ENCODE measurements around the gene CD8B.

CD8B gene

GRCh38 chr2:86775338-86775737 is 86.3 kb downstream of the CD8B start:
- in situ Hi-C loops (cut with HindIII; ENCODE audit: low sequenced_read_pairs) = no loop called here

DNA sequence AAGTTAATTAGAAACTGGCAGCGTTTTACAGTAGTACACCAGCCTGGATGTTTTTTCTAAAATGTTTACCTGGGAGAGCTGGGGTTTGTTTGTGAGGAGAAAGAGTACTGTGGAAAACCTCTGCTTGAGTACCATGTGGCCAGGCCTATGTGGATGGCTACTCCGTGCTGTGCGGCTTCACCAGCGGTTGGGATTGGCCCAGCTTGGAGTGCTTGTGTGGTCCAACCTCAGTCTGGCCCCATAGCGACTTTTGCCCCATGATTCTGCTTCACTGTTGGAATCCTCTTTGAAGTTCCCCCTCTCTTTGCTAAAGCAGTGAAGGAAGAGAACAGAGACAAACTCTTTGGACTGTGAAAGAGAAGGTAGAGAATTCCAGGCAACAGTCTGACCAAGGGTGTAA is 86.8 kb downstream of the CD8B start:
- in situ Hi-C loops (cut with HindIII; ENCODE audit: low sequenced_read_pairs) = no loop called here

DNA sequence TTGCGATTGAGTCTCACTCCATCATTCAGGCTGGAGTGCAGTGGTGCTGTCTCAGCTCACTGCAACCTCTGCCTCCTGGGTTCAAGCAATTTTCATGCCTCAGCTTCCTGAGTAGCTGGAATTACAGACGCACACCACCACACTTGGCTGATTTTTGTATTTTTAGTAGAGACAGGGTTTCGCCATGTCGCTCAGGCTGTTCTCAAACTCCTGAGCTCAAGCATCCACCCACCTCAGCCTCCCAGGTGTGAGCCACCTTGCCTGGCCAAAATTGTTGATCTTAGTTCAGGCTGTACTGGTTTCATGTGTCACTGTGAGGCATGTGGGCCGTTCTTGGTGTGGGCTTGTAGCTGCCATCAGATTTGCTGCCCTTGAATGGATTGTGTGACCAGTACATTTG is 89.1 kb downstream of the CD8B start:
- in situ Hi-C loops (cut with HindIII; ENCODE audit: low sequenced_read_pairs) = no loop called here

GRCh38 chr2:86770816-86771301 is 90.8 kb downstream of the CD8B start:
- in situ Hi-C loops (cut with HindIII; ENCODE audit: low sequenced_read_pairs) = no loop called here

DNA sequence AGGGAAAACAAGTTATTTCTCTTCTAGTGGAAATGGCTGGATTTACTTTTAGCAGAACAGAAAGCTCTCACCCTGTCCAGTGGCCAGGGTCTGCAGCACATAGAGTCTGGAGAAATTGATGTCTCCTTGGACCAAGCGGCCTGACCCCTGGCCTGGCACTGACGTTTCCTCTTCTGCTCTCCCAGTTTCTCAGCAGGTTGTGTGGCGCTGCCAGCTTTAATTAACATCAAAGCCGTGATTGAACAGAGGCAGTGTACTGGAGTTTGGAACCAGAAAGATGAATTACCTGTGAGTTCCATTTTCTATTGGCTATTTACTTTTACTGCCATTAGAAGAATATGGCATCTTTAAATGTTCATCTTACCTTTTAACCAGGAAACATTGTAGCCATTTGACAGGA is 91.8 kb downstream of the CD8B start:
- in situ Hi-C loops (cut with HindIII; ENCODE audit: low sequenced_read_pairs) = loop anchor here (10.0 kb wide), 1 partner anchor 155 kb away; no protein-coding TSS in a partner anchor

DNA sequence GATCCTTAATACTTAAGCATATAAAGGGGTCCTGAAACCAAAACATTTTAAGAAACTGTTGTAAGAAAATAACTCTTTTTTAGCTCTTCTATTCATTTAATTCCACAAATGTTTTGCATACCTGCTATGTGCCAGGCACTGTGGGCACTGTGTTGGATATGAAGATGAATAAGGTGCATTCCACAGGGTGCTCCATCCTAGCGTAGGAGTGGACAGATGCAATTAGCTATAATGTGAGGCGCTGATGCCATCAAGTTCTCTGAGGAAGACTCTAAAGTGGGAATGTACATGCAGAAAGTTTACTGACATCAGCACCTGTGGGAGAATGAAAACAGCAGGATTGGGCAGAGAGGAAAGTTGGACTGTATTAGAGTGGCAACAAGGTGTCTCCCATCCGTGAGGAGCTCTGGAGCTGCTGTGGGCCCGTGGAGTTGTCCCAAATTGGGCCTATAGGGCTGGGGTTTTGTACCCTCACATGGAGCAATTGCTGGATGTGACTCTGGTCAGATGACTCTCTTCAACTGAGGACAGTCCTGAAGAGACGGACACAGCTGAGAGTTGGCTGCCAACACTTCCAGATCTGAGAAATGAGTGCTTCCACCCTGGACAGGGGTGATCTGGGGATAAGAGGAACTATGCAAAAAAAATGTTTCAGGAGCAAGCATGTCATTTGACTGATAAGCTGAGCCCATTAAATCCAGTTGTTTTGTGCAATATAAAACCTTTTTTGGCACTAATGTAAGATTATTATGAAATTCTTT is 93.3 kb downstream of the CD8B start:
- in situ Hi-C loops (cut with HindIII; ENCODE audit: low sequenced_read_pairs) = loop anchor here (10.0 kb wide), 1 partner anchor 154 kb away; no protein-coding TSS in a partner anchor
